H7 (cell line): Measurements from ENCODE around the gene HIVEP3. TPM values are rescaled to one million over a fixed set of nuclear protein-coding genes. Genes with fewer than 3 reads are reported as not detected.
A peak's percentile ranks its signal among the peaks of the same experiment; 100 is the strongest.

ENCODE experiments used
- DNase-seq: peaks from one replicate; pipeline ENCODE4 v3.0.0; 2012
- H3K27me3 ChIP-seq: 2 replicates; pipeline ENCODE4 v1.6.0; 2011; ENCODE audit warnings: mild to moderate bottlenecking, low read length; ENCODE audit not compliant: control insufficient read depth, insufficient read depth
- H3K36me3 ChIP-seq: replicated peaks from 2 replicates; pipeline ENCODE4 v1.5.1; 2011; ENCODE audit warnings: low read length; ENCODE audit not compliant: control insufficient read depth, insufficient read depth
- H3K4me3 ChIP-seq: 2 replicates; pipeline ENCODE4 v1.5.1; 2011; ENCODE audit warnings: low read depth, mild to moderate bottlenecking, control low read depth, low read length, moderate library complexity; ENCODE audit not compliant: insufficient read depth
- total RNA-seq: library from RNA; depleted of rRNA; stranded (reverse); fragments of >200 nt; shearing (Covaris generic); gene quantifications from 2 replicates; pipeline ENCODE4 v1.2.3, GENCODE V29; 2014

HIVEP3 gene
- total RNA-seq, 1 experiment from 2014 or later: 1.8 TPM

DNA sequence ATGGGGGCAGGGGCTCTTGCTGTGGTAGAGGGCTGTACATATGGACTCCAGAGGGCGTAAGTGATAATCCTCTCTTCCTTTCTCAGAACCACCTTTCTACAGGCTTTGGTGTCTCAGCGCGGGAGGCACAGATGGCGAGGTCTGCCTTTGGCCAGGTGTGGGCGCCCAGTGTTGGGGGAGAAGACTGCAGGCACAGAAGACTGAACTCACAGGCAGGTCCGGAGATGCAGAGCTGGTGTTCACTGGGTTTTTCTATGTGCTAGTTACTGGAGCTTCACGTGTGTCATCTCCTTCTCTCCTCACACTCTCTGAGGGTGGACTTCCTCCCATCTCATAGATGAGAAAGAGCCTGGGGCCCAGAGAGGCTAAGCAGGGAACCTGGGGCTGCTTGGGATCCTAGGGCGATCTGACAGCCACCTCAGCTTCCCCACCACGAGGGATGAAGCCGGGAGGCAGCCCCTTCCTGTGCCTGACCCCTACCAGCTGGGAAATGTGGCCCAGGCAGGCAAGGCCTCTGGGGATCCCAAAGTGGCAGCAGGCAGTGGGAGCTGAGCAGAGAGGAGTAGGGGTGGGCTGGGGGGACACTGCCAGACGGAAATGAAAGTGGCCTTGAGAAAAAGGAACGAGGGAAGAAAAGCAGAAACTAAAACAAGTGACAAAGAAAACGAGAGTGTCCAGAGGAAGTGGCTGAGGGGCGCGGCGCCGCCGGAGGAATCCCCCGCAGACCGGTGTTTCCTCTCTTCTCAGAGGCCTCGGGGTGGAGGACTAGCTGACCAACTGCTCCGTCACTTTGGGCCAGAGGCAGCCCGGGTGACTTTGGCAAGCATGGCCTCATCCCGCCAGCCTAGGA, 191.6 kb downstream of the HIVEP3 start:
- no peak overlapping the region for H3K4me3 ChIP-seq
- DNase-seq: peak; percentile 67
- no peaks in the 10 kb centered on the region for H3K27me3 ChIP-seq
- no peaks in the 10 kb centered on the region for H3K36me3 ChIP-seq

DNA sequence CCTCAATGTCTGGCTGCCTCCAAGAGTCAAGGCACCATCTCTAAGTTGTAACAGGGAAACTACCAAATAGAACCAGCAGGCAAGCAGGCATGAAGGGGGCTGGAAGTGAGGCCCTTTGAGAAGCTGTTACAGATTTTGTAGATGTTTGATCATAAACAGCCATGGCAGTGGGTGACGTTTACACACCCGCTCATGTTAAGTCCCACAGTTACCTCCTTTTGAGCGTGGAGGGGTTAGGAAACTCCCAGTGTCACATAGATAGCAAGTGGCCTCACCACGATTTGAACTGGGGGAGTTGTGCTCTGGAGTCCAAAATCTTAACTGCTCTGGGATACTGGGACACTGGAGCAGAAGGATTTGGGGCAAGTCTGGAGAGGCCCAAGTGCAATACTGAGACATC, 192.4 kb downstream of the HIVEP3 start:
- H3K27me3 ChIP-seq: no peaks in the 10 kb centered on the region
- no peak for DNase-seq
- H3K36me3 ChIP-seq: no peaks in the 10 kb centered on the region
- no peak overlapping the region for H3K4me3 ChIP-seq

DNA sequence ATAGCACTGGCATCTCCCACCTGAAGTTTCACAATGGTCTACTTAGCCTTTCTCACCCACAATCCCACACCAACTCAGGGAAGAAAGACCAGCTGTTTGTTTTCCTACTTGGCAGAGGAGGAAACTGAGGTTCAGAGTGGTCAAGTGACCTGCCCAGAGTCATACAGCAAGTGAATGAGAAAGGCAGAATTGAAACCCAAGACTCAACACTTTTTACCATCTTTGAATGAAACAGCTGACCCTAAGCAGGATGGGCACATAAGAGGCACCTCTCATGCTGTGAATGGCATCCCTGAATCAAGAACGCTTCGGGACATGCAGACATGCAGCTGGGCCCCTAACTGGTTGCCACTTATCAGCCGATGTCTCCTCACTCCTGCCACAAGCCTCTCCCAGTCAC, 193.8 kb downstream of the HIVEP3 start:
- Histone ChIP-seq H3K4me3 (no peak overlapping the region), H3K27me3 (no peaks in the 10 kb centered on the region), H3K36me3 (no peaks in the 10 kb centered on the region)
- DNase-seq: no peak

DNA sequence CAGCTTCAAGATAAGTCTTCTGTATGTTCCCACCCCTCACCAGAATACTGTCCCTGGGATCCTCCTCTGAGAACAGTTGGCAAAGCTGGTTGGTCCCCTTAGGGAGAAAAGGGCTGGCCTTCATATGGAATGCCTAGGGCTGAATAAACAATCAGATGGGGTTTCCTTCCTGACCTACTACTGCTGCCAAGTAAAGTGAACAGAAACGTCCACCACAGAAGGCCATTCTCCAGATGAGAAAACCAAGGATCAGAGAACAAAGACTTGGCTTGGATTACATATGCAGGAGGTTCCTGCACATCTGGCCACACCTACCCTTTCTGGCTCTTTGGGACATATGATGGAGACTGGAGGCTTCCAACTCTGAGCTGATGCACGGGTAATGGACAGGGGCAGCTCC, 194.5 kb downstream of the HIVEP3 start:
- no peaks in the 10 kb centered on the region for H3K36me3 ChIP-seq
- H3K4me3 ChIP-seq: no peak overlapping the region
- no peaks in the 10 kb centered on the region for H3K27me3 ChIP-seq
- DNase-seq: no peak

DNA sequence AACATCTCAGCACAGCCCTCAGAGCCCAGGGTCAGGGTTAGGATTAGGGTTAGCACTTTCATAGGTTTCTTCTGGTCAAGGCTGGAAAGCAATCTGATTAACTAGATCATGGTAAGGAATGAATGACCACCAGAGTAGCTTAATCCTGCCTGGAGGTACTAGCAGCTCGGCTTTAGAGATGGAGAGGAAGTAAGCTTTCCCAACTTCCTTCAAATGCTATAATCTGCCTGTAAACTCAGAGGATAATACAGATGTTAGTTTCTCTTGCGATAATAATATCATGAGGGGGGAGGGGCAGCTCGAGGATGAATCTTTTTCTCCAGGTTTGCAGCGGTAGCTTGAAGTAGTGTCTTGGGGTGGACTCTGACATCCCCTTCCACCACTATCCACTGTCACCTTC, 194.9 kb downstream of the HIVEP3 start:
- Histone ChIP-seq H3K36me3 (no peaks in the 10 kb centered on the region), H3K27me3 (no peaks in the 10 kb centered on the region), H3K4me3 (no peak overlapping the region)
- DNase-seq: no peak

DNA sequence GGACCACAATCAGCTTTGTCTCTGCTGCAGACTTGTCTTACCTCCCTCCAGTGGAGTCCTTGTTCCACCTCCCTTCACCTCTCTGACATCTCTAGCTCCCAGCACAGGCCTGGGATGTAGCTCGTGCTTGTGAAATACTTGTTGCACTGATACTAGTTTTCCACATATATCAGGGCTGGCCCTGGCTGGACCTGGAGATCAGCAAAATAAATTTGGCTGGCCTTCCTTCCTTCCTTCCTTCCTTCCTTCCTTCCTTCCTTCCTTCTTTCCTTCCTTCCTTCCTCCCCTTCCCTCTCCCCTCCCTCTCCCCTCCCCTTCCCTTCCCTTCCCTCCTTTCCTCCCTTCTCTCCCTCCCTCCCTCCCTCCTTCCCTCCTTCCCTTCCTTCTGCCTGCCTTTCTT, 196.5 kb downstream of the HIVEP3 start:
- Histone ChIP-seq H3K36me3 (no peaks in the 10 kb centered on the region), H3K4me3 (no peak overlapping the region), H3K27me3 (no peaks in the 10 kb centered on the region)
- DNase-seq: no peak

DNA sequence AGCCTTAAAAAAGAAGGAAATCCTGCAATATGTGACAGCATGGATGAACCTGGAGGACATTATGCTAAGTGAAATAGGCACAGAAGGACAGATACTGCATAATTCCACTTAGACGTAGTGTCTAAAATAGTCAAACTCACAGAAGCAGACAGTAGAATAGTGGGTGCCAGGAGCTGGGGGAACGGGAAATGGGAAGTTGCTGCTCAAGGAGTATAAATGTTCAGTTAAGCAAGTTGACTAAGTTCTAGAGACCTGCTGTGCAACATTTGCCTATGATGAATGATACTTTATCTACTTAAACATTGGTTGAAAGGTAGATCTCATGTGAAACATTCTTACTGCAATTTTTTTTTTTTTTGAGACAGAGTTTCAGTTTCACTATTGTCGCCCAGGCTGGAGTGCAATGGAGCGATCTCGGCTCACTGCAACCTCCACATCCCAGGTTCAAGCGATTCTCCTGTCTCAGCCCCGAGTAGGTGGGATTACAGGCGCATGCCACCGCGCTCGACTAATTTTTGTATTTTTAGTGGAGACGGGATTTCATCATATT, 197.8 kb downstream of the HIVEP3 start:
- no peak overlapping the region for H3K4me3 ChIP-seq
- H3K27me3 ChIP-seq: no peaks in the 10 kb centered on the region
- no peaks in the 10 kb centered on the region for H3K36me3 ChIP-seq
- DNase-seq: no peak

DNA sequence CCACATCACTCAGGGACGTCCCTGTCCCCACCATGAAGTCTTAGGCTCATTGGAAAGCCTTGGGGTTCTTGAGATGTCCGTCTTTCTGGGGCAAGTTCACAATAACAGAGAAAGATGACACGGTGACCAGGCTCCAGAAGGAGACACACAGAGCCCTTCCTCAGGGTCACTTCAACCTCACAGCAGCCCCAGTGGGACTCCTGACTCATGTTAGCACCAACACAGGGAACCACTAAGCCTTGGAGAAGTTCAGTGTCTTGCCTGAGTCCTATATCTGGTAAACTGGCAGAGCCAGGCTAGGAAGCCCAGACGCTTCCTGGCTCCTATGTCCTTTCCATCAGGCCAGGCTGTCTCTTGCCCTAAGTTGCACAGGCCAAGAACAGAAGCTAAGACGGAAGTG, 199.1 kb downstream of the HIVEP3 start:
- H3K27me3 ChIP-seq: no peaks in the 10 kb centered on the region
- no peak overlapping the region for H3K4me3 ChIP-seq
- no peaks in the 10 kb centered on the region for H3K36me3 ChIP-seq
- no peak for DNase-seq

DNA sequence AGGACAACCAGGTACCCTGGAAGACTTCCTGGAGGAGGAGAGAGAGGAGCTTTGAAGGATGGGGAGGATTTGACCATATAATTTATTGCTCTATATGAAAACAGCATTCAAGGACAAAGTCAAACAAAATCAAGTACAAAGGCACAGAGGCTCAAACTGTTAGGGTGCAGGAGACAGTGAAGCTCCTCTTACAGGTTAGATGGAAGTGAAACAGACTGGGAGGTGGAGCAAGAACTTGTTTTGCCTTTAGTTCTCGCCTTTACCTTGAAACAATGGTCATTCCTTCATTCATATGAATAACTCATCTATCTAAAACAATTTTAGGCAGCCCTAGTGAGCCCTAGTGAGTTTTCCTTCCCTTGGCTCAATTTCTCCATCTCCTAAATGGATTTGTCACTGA, 199.6 kb downstream of the HIVEP3 start:
- DNase-seq: no peak
- Histone ChIP-seq H3K4me3 (no peak overlapping the region), H3K27me3 (no peaks in the 10 kb centered on the region), H3K36me3 (no peaks in the 10 kb centered on the region)

DNA sequence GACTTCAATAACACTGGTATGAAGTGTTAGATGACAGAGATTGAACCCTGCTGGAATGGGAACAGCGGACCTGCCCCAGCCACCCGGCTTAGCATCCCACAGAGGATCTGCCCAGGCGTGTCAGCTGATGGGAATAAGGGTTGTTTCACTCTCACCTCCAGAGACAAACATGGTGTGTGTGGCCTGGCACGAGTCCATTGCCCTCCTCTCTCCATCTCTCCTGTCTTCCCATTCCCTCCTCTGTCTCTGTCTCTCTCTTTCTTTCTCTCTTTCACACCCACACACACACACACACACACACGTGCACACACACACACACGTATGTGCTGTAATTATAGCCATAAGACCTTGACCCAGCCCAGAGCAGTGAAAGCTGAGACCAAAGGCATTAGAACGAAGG, 200.2 kb downstream of the HIVEP3 start:
- Histone ChIP-seq H3K27me3 (no peaks in the 10 kb centered on the region), H3K36me3 (no peaks in the 10 kb centered on the region), H3K4me3 (no peak overlapping the region)
- DNase-seq: no peak

DNA sequence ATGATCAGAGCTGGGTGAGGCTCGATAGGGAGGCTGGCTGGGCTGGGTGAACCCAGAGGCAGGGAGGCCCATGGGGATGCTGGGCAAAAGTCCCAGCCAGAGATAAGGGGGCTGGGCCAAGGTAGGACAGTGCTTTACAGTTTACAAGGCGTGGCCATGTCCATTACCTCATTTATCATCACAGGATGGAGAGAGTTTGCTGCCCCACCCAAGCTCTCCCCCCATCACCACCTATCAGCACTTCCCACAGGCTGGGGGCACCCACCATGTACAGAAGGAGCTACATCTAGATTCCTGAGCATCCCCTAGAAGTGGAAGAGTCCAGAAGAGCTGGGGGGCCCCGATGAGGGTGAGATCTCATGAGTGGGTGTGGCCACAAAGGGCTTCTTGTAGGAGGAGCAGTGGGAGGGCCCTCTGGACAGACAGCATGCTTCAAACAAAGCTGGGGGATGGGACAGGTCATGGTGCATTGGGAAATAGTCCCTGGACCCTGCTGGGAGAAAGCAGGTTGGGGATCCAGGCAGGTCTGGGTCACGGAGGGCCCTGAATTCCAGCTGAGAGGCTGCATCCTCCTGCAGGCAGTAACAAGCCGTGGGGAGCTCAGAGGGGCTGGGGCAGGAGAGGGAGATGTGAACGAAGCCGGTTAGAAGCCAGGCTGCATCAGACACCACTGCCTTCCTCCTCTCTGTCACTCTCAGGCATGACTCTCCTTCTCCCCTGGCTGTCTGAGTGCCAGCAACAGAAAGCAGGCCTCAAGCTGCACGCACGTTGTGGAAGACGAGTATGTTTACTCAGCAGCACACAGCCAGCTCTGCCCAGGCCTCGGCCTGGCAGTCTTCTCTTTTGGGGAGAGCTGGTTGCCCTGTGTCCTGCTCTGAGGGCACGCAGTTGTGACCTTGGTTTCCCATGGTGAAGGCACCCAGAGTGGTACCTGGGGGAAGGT, 202.3 kb downstream of the HIVEP3 start:
- Histone ChIP-seq H3K27me3 (no peaks in the 10 kb centered on the region), H3K4me3 (no peak overlapping the region), H3K36me3 (no peaks in the 10 kb centered on the region)
- no peak for DNase-seq

DNA sequence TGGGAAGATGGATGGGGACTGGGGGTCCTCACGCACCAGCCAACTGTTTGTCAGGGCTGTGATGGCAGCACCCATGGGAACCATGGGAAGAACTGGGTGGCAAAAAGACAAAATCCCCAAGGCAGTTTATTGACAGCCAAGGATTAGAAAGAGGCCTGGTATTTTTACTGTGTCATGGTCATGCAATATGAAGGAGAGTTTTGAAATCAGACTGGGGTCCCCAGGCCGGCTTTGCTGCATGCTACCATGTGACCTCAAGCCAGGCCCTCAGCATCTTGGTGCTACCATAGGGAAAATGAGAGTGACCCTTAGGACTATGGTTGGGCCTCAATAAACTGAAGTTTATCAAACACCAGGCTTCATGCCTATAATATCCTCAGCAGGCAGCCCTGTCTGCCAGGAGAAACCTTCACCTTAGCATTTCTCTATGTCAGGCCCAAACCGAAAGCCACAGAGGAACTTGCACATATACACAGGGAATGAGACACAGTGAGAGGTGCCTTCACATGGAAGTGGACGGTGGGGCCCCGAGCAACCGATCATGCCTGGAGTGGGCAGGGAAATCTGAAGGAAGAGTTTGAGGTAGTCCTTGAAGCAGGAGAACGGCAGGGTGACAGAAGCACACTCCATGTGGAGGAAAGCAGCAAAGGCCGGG, 203.2 kb downstream of the HIVEP3 start:
- Histone ChIP-seq H3K4me3 (no peak overlapping the region), H3K36me3 (no peaks in the 10 kb centered on the region), H3K27me3 (no peaks in the 10 kb centered on the region)
- no peak for DNase-seq

DNA sequence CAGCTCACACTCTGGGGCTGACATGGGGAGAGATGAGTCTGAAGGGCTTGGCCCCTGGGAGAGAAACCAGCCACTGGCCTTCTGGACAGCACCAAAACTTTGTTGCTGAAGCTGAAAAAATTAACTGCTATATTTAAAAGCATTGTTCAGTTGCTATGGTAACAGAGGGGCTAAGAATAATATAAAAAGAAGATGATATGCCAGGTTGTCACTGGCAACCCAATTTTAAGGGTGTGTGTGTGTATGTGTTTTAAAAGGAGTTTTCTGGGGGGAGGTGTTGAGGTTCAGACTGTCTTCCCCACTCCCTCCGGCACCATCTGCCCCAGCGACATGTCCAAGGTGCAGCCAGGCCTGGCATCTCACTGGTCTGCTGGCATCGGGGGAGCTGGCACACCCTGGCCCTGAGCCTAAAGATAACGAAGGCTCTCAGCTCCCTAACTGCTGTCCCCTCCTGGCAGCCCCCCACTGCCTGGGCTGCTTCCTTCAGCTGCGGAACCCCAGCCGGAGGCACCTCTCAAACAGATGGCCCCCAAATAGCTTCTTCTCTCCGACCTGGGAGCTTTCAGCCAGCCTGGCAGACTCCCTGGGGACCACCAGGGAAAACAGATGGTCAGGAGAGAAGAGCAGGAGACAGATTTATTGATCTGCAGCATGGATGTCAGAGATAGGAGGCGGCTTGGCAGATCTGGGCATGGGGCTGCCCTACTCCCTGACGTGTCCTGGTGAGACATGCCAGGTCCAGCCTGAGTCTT, 203.9 kb downstream of the HIVEP3 start:
- H3K4me3 ChIP-seq: no peak overlapping the region
- no peak for DNase-seq
- no peaks in the 10 kb centered on the region for H3K36me3 ChIP-seq
- H3K27me3 ChIP-seq: no peaks in the 10 kb centered on the region
